Stimulated activated CD4-positive, alpha-beta T cell treated with anti-CD3 and anti-CD28 coated beads, Interleukin-12 subunit alpha, Interleukin-12 subunit beta, amount 100 ng/mL, for 24 hours (primary cell): Measurements from ENCODE around the gene PRRX2.

Experiments
- DNase-seq, 2 experiments: peaks; one replicate each; pipeline ENCODE4 v3.0.0-alpha.2; 2020; ENCODE audit warnings: low read depth in 2 of 2

PRRX2 gene

GRCh38 chr9:129665389-129665775 is at the start of gene PRRX2:
TSS of gene PRRX2 (plus strand) at chr9:129665647. CDS start at chr9:129665868, 221 bp downstream.
- DNase-seq, result peak in 1 of 2 experiments; percentile 38

GRCh38 chr9:129617167-129617566 is 48.3 kb upstream of the PRRX2 start:
- no peak for DNase-seq

- DNase-seq, result no peak
These were observed 45.4 kb upstream of the PRRX2 start for GRCh38 chr9:129619787-129620668.

GRCh38 chr9:129620669-129621295 is 44.7 kb upstream of the PRRX2 start, which contains the start of gene C9orf50:
TSS of gene C9orf50 (minus strand) at chr9:129621101. CDS start at chr9:129620574, 527 bp downstream.
- no peak for DNase-seq

GRCh38 chr9:129623331-129623730 is 42.1 kb upstream of the PRRX2 start:
- DNase-seq, result no peak

GRCh38 chr9:129624168-129624759 is 41.2 kb upstream of the PRRX2 start:
- peak; percentile 41 to 78 for DNase-seq

- no peak for DNase-seq
These were observed 40.5 kb upstream of the PRRX2 start for GRCh38 chr9:129624947-129625346.

GRCh38 chr9:129626079-129626624 is 39.3 kb upstream of the PRRX2 start, which contains the start of gene NTMT1:
TSS of gene NTMT1 (plus strand) at chr9:129626163. CDS start at chr9:129632704, 6,541 bp downstream.
- DNase-seq, result peak; percentile 83 to 88

- no peak for DNase-seq
These were observed 38.7 kb upstream of the PRRX2 start for GRCh38 chr9:129626625-129627284.

- DNase-seq, result no peak
These were observed 37.6 kb upstream of the PRRX2 start for GRCh38 chr9:129627556-129628440.

GRCh38 chr9:129628709-129629108 is 36.7 kb upstream of the PRRX2 start:
- DNase-seq, result no peak

- no peak for DNase-seq
These were observed 36.1 kb upstream of the PRRX2 start for GRCh38 chr9:129629251-129629820.

GRCh38 chr9:129630967-129631673 is 34.3 kb upstream of the PRRX2 start:
- no peak for DNase-seq

- DNase-seq, result no peak
These were observed 33.7 kb upstream of the PRRX2 start for GRCh38 chr9:129631674-129632129.

- no peak for DNase-seq
These were observed 33.0 kb upstream of the PRRX2 start for GRCh38 chr9:129632460-129632859.

GRCh38 chr9:129633207-129633606 is 32.2 kb upstream of the PRRX2 start:
- DNase-seq, result no peak

- DNase-seq, result no peak
These were observed 31.6 kb upstream of the PRRX2 start for GRCh38 chr9:129633848-129634247.

GRCh38 chr9:129635099-129636065 is 30.1 kb upstream of the PRRX2 start:
- DNase-seq, result no peak
